Body of pancreas (tissue), 4 donors: Measurements from ENCODE around the gene TFCP2L1. TPM values are rescaled to one million over a fixed set of nuclear protein-coding genes. Genes with fewer than 3 reads are reported as not detected.

Experiments used
- ATAC-seq: fragments of 150-250 bp; one replicate; pipeline ENCODE4 v1.9.1; 2016
- DNase-seq, 4 donors: peaks; one replicate each; pipeline ENCODE4 v3.0.0-alpha.2; 2019
- H3K27ac ChIP-seq, 4 donors: fragments of 200-600 bp; sonication (generic); 1 replicate in 3 of 4; 2 replicates in 1 of 4; pipeline versions ENCODE4 v1.5.1 to v1.6.1; 2016 to 2019; ENCODE audit warnings: mild to moderate bottlenecking in 1 of 4, mixed read lengths in 1 of 4, moderate library complexity in 1 of 4
- H3K27me3 ChIP-seq, 2 donors: fragments of 200-600 bp; sonication (generic); one replicate each; pipeline ENCODE4 v1.6.0; 2016; ENCODE audit warnings: mild to moderate bottlenecking in 1 of 2
- H3K36me3 ChIP-seq, 2 donors: fragments of 200-600 bp; sonication (generic); replicated peaks in 1 of 2; 2 replicates each; pipeline ENCODE4 v1.5.1; 2016; ENCODE audit warnings: low read depth in 2 of 2; ENCODE audit not compliant: insufficient read depth in 1 of 2
- H3K4me1 ChIP-seq: fragments of 200-600 bp; sonication (generic); one replicate; pipeline ENCODE4 v1.6.0; 2016
- H3K4me3 ChIP-seq, 2 donors: fragments of 200-600 bp; sonication (generic); 1 replicate in 1 of 2; 2 replicates in 1 of 2; pipeline ENCODE4 v1.5.1; 2016 to 2019
- H3K9me3 ChIP-seq, 3 donors: fragments of 200-600 bp; sonication (generic); 1 replicate in 2 of 3; 2 replicates in 1 of 3; pipeline ENCODE4 v1.5.1; 2016
- POLR2A ChIP-seq, 3 donors: fragments of 450-650 bp; IDR thresholded peaks; one replicate each; pipeline ENCODE4 v1.6.1; 2016; ENCODE audit warnings: antibody characterized with exemption in 3 of 3, mild to moderate bottlenecking in 2 of 3
- WGBS, 2 donors: methylation state at CpG; one replicate each; pipeline ENCODE4 v1.1.5; 2017; 5-methylcytosine and 5-hydroxymethylcytosine counted together
- intact Hi-C: fragments of 100-400 bp; cut with DNase I; formaldehyde crosslinking; loops from one replicate; pipeline ENCODE4 v1.15.1; 2023
- total RNA-seq, 2 donors: library from RNA; depleted of rRNA; stranded (reverse); fragments of >200 nt; gene quantifications; one replicate each; pipeline ENCODE4 v1.1.0, GENCODE V29; 2016
- TF ChIP-seq, protein P1 (sequence below), 7 experiments: fragments of 450-650 bp in 4 of 7; fragments of 200-600 bp in 3 of 7; sonication (generic) in 3 of 7; IDR thresholded peaks; one replicate each; pipeline ENCODE4 v1.5.1; 2016 to 2019; ENCODE audit warnings: antibody characterized with exemption in 7 of 7

The TFCP2L1 gene
- total RNA-seq, 2 donors from 2014 or later = 4.6 to 8.3 TPM

DNA sequence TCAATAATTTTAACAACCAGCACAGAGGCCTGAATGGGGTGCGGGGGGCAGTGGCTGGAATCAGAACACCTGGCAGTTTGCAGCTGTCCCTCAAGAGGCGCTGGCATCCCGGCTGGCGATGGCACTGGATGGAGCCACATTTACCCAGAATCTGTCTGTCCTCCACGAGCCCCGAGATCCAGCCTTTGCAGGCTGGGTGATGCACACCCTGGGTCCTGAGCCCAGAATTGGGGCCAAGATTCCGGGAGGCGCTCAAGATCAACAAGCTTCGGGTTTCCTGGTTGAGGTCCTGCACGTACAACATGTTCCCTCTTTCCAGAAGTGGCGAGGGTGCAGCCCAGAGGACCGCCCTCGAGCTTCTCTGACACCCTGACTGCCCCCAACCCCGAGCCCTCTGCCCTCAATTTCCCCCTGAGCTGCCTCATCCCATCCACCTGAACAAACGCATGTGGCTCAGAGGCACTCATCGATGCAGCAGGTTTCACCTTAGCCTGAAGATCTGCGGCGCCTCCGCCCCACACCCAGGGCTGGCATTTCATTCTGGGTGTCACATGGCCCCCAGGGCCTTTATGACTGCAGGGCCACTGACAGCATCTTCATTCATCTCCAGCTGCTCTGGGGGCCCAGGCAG lies 97.5 kb downstream of the TFCP2L1 start:
- H3K9me3 ChIP-seq = no peaks in the 10 kb centered on the region
- no peak for ATAC-seq
- H3K27me3 ChIP-seq = no peaks in the 10 kb centered on the region
- peaks cover 14% of the 10 kb centered on the region for H3K4me1 ChIP-seq
- no peaks in the 10 kb centered on the region for H3K36me3 ChIP-seq
- TF ChIP-seq, protein P1, sequence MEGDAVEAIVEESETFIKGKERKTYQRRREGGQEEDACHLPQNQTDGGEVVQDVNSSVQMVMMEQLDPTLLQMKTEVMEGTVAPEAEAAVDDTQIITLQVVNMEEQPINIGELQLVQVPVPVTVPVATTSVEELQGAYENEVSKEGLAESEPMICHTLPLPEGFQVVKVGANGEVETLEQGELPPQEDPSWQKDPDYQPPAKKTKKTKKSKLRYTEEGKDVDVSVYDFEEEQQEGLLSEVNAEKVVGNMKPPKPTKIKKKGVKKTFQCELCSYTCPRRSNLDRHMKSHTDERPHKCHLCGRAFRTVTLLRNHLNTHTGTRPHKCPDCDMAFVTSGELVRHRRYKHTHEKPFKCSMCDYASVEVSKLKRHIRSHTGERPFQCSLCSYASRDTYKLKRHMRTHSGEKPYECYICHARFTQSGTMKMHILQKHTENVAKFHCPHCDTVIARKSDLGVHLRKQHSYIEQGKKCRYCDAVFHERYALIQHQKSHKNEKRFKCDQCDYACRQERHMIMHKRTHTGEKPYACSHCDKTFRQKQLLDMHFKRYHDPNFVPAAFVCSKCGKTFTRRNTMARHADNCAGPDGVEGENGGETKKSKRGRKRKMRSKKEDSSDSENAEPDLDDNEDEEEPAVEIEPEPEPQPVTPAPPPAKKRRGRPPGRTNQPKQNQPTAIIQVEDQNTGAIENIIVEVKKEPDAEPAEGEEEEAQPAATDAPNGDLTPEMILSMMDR (IDR thresholded peaks at IDR 0.05) = no peak
- no peak for TF ChIP-seq POLR2A (IDR thresholded peaks at IDR 0.05)
- no peak overlapping the region for H3K27ac ChIP-seq
- intact Hi-C loops = no loop called here
- WGBS, 2 donors = 96% methylated on average over 11 to 18 of the region's 19 CpGs
- H3K4me3 ChIP-seq = no peak overlapping the region
- DNase-seq = no peak

DNA sequence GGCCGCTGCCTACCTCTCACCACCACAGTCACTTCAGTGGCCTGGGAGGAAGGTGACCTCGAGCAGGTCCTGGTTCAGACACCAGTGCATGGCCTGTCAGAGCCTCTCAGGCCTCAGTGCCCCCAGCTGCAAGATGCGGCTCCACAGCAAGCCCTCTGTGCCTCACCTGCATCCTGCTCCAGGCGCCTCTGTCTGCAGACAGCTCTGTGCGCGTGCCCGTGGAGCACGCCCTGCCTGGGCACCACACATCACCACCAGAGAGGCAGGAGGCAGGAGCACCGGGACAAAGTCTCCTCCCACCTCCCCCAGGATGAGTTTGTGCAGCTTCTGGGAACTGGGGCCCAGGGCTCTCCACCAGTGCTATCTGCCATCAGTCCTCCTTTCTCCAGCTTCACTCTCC lies 98.7 kb downstream of the TFCP2L1 start:
- DNase-seq = no peak
- ATAC-seq = no peak
- no peak overlapping the region for H3K27ac ChIP-seq

DNA sequence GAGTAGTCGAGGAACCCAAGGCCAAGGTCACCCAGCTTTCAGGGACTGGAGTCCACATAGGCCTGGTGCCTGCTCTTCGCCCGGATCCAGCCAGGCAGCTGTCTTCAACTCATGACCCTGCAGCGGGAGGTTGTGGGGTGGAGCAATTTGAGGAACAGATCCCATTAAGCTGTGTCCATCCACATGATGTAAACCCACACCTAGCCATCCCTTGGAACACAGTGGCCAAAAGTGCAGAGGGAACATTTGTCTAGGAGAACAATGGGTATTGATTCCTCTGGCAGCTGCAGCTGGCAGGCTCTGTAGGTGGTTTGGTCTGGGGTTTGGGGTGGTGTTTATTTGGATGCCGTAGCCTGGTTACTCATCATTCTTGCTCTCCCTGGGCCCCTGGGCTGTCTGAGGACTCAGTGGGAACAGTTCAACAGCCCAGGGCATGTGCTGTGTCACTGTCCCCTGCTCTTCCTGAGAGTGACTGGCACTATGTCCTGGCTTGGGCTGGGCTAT lies 99.4 kb downstream of the TFCP2L1 start:
- no peaks in the 10 kb centered on the region for H3K9me3 ChIP-seq

More for the DNA sequence above, 98.7 kb downstream of the TFCP2L1 start:
- TF ChIP-seq POLR2A (IDR thresholded peaks at IDR 0.05) = no peak
- TF ChIP-seq, protein P1 (IDR thresholded peaks at IDR 0.05) = no peak
- Histone ChIP-seq H3K36me3 (no peaks in the 10 kb centered on the region), H3K27me3 (no peaks in the 10 kb centered on the region), H3K4me3 (no peak overlapping the region), H3K9me3 (no peaks in the 10 kb centered on the region), H3K4me1 (peaks cover 14% of the 10 kb centered on the region)
- intact Hi-C loops = no loop called here
- 70 to 81% methylated on average over 4 to 6 of the region's 9 CpGs for WGBS, 2 donors

DNA sequence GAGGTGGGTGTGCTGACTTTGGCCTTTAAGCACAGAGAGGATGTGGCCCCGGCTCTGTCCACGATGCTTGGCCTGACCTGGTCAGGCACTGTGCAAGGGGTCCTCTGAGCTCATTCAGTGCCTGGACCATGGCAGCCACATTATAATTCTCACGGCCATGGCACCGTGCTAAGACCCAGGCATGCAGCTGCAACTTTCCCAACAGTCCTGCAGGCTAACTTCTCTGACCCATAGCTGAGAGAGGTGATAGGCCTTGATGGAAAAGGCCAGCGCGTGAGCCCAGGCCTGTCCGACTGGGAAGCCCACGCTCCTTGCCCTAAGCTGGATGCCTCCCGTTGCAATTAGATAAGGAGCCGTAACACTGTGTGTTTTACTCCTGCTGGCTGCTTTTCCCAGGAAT lies 99.9 kb downstream of the TFCP2L1 start:
- Histone ChIP-seq H3K4me3 (no peak overlapping the region), H3K27ac (no peak overlapping the region), H3K36me3 (no peaks in the 10 kb centered on the region), H3K4me1 (peaks cover 14% of the 10 kb centered on the region), H3K27me3 (no peaks in the 10 kb centered on the region), H3K9me3 (no peaks in the 10 kb centered on the region)
- TF ChIP-seq POLR2A (IDR thresholded peaks at IDR 0.05) = no peak
- intact Hi-C loops = no loop called here
- 52 to 94% methylated on average over 2 to 10 of the region's 10 CpGs for WGBS, 2 donors
- ATAC-seq = peak; percentile 12
- peak in 1 of 4 donors; percentile 40 for DNase-seq

More for the DNA sequence above, 99.4 kb downstream of the TFCP2L1 start:
- ATAC-seq (peak; percentile 45), DNase-seq (no peak)
- H3K4me3 ChIP-seq = no peak overlapping the region
- peaks cover 14% of the 10 kb centered on the region for H3K4me1 ChIP-seq
- TF ChIP-seq POLR2A (IDR thresholded peaks at IDR 0.05) = no peak
- TF ChIP-seq, protein P1 (IDR thresholded peaks at IDR 0.05) = no peak
- 39 to 66% methylated on average over 4 to 5 of the region's 5 CpGs for WGBS, 2 donors
- no peaks in the 10 kb centered on the region for H3K27me3 ChIP-seq
- H3K27ac ChIP-seq = no peak overlapping the region
- intact Hi-C loops = no loop called here
- H3K36me3 ChIP-seq = no peaks in the 10 kb centered on the region

DNA sequence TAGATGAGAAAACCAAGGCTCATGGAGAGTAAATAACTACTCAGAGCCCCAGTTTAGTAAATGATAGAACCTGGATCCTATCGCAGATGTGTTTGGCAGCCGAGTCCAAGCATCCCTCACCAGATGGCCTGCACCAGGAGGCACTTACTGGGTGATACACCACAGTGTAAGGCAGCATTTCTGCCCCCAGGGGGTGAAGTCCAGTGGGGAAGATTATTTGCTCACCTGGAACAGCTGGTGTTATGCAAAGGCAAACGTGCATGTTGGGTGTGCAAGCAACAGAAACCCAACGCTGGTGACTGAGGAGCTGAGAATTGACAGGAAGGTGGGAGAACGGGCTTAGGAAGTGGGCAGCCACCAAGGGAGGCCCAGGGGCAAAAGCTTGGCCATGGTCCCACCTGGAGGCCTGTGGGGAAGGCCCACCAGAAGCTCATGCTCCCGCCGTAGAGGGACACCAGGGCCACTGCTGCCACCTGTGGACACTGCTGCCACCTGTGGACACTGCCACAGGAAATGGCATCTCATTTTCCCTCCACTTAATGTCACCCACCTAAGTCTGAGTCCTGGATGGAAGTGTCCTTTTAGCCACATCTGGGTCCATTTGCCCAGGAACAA lies 100.6 kb downstream of the TFCP2L1 start:
- WGBS, 2 donors = 77 to 79% methylated on average over 6 to 7 of the region's 7 CpGs
- DNase-seq = no peak
- Histone ChIP-seq H3K27ac (no peak overlapping the region), H3K36me3 (no peaks in the 10 kb centered on the region), H3K4me1 (peaks cover 14% of the 10 kb centered on the region), H3K27me3 (no peaks in the 10 kb centered on the region), H3K4me3 (no peak overlapping the region), H3K9me3 (no peaks in the 10 kb centered on the region)
- TF ChIP-seq POLR2A (IDR thresholded peaks at IDR 0.05) = no peak
- TF ChIP-seq, protein P1 (IDR thresholded peaks at IDR 0.05) = no peak
- ATAC-seq = no peak
- intact Hi-C loops = no loop called here
